Neural cell (in vitro differentiated cells): ENCODE results near the gene NUP107.

Experiments used
- EP300 ChIP-seq: fragments of 450-650 bp; conservative IDR thresholded peaks from 2 replicates; pipeline ENCODE4 v1.6.1; 2014; ENCODE audit warnings: antibody characterized with exemption, mild to moderate bottlenecking, moderate library complexity; ENCODE audit not compliant: poor library complexity, severe bottlenecking
- EZH2 ChIP-seq: fragments of 200-600, 300-800 bp; shearing (Covaris generic), sonication (generic); IDR thresholded peaks from 2 replicates; pipeline ENCODE4 v1.6.1; 2014; ENCODE audit warnings: antibody characterized with exemption, low read length, borderline replicate concordance, mild to moderate bottlenecking; ENCODE audit not compliant: insufficient read depth, poor library complexity, severe bottlenecking
- MXI1 ChIP-seq: fragments of 450-650 bp; conservative IDR thresholded peaks from 2 replicates; pipeline ENCODE4 v1.6.1; 2014; ENCODE audit warnings: antibody characterized with exemption, mild to moderate bottlenecking; ENCODE audit not compliant: poor library complexity, severe bottlenecking
- POLR2AphosphoS5 ChIP-seq: IDR thresholded peaks from 2 replicates; pipeline ENCODE4 v1.6.1; 2012
- RAD21 ChIP-seq: fragments of 450-650 bp; conservative IDR thresholded peaks from 2 replicates; pipeline ENCODE4 v1.6.1; 2014; ENCODE audit warnings: antibody characterized with exemption, mild to moderate bottlenecking, moderate library complexity
- SMC3 ChIP-seq: fragments of 450-650 bp; conservative IDR thresholded peaks from 2 replicates; pipeline ENCODE4 v1.6.1; 2014; ENCODE audit warnings: antibody characterized with exemption, mild to moderate bottlenecking, moderate library complexity; ENCODE audit not compliant: poor library complexity
- TAF1 ChIP-seq: IDR thresholded peaks from 2 replicates; pipeline ENCODE4 v1.6.1; 2012; ENCODE audit warnings: low read depth
- TF ChIP-seq, protein P1 (sequence below): fragments of 450-650 bp; IDR thresholded peaks from 2 replicates; pipeline ENCODE4 v1.5.1; 2014; ENCODE audit warnings: antibody characterized with exemption, mild to moderate bottlenecking, moderate library complexity; ENCODE audit not compliant: poor library complexity, severe bottlenecking
- TF ChIP-seq, protein P2 (sequence below): IDR thresholded peaks from 2 replicates; pipeline ENCODE4 v1.6.1; 2012; ENCODE audit warnings: borderline replicate concordance

DNA sequence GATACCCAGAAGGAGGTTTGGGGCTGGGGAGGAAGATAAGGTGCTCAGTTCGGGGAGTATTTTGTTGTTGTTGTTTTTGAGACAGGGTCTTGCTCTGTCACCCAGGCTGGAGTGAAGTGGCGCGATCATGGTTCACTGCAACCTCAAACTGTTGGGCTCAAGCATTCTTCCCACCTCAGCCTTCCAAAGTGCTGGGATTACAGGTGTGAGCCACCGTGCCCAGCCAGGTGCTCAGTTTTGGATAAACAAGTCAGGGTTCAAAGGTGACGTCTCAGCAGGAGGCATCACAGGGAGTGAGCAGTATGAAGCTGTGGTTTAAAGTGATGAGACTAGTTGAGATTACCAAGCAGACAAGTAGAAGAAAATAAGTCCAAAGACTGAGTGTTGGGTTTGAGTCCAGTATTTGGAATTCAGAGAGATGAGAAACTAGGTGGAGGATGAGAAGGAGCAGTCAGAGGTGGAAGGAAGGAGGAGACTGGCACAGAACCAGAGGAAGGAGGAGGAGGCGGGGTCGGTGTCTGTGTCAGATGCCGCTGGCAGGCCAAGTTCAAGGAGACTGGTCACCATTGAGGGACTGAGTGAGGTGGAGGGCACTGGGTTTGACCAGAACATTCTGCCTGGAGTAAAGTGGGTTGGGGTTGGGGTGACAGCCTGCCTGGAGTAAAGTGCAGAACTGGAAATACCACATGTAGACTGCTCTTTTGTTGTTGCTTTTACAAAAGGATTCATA, 75.3 kb downstream of the NUP107 start:
- TF ChIP-seq, protein P1, sequence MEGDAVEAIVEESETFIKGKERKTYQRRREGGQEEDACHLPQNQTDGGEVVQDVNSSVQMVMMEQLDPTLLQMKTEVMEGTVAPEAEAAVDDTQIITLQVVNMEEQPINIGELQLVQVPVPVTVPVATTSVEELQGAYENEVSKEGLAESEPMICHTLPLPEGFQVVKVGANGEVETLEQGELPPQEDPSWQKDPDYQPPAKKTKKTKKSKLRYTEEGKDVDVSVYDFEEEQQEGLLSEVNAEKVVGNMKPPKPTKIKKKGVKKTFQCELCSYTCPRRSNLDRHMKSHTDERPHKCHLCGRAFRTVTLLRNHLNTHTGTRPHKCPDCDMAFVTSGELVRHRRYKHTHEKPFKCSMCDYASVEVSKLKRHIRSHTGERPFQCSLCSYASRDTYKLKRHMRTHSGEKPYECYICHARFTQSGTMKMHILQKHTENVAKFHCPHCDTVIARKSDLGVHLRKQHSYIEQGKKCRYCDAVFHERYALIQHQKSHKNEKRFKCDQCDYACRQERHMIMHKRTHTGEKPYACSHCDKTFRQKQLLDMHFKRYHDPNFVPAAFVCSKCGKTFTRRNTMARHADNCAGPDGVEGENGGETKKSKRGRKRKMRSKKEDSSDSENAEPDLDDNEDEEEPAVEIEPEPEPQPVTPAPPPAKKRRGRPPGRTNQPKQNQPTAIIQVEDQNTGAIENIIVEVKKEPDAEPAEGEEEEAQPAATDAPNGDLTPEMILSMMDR, result no peak
- TF ChIP-seq EZH2 (no peak), TAF1 (no peak), SMC3 (no peak), EP300 (no peak), RAD21 (no peak), POLR2AphosphoS5 (no peak), MXI1 (no peak)
- TF ChIP-seq, protein P2, sequence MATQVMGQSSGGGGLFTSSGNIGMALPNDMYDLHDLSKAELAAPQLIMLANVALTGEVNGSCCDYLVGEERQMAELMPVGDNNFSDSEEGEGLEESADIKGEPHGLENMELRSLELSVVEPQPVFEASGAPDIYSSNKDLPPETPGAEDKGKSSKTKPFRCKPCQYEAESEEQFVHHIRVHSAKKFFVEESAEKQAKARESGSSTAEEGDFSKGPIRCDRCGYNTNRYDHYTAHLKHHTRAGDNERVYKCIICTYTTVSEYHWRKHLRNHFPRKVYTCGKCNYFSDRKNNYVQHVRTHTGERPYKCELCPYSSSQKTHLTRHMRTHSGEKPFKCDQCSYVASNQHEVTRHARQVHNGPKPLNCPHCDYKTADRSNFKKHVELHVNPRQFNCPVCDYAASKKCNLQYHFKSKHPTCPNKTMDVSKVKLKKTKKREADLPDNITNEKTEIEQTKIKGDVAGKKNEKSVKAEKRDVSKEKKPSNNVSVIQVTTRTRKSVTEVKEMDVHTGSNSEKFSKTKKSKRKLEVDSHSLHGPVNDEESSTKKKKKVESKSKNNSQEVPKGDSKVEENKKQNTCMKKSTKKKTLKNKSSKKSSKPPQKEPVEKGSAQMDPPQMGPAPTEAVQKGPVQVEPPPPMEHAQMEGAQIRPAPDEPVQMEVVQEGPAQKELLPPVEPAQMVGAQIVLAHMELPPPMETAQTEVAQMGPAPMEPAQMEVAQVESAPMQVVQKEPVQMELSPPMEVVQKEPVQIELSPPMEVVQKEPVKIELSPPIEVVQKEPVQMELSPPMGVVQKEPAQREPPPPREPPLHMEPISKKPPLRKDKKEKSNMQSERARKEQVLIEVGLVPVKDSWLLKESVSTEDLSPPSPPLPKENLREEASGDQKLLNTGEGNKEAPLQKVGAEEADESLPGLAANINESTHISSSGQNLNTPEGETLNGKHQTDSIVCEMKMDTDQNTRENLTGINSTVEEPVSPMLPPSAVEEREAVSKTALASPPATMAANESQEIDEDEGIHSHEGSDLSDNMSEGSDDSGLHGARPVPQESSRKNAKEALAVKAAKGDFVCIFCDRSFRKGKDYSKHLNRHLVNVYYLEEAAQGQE, result no peak
